ENCODE data around the gene TEX28. TPM values are rescaled to one million over a fixed set of nuclear protein-coding genes. Genes with fewer than 3 reads are reported as not detected.
A peak's percentile ranks its signal among the peaks of the same experiment; 100 is the strongest.

Gene TEX28
- total and polyA plus RNA-seq, 12 donors: 0.07 to 0.18 TPM; not detected in 10

DNA sequence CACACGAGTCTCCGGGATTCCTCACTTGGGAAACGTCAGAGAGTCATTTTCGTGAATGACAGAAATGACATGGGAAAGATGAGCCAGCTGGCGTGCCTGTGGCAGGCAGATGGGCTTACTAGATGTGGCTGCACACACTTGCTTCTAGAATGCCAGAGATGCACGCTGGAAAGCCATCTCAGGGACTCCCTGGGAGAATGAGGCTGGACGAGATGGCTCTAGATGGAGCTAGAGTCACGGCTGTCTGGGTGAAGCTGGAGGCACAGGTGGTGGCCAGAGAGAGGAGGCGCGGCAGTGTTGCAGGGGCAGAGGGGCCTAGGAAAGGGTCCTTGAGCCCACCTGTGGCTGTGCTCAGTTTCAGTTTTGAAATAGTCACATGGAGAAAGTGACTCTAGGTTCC, 26.7 kb upstream of the TEX28 start:
- Histone ChIP-seq H3K4me1 (replicated peaks in 1 of 2) (no peaks in the 10 kb centered on the region), H3K9me3 (replicated peaks in 1 of 3) (no peaks in the 10 kb centered on the region), H3K27me3 (peaks cover 28% of the 10 kb centered on the region), H3K36me3 (replicated peaks in 1 of 2) (no peaks in the 10 kb centered on the region), H3K4me3 (no peak overlapping the region), H3K27ac (no peak overlapping the region)
- 57 to 65% (median 61%) methylated on average over 6 to 10 of the region's 10 CpGs for WGBS, 4 donors
- TF ChIP-seq, protein P1, sequence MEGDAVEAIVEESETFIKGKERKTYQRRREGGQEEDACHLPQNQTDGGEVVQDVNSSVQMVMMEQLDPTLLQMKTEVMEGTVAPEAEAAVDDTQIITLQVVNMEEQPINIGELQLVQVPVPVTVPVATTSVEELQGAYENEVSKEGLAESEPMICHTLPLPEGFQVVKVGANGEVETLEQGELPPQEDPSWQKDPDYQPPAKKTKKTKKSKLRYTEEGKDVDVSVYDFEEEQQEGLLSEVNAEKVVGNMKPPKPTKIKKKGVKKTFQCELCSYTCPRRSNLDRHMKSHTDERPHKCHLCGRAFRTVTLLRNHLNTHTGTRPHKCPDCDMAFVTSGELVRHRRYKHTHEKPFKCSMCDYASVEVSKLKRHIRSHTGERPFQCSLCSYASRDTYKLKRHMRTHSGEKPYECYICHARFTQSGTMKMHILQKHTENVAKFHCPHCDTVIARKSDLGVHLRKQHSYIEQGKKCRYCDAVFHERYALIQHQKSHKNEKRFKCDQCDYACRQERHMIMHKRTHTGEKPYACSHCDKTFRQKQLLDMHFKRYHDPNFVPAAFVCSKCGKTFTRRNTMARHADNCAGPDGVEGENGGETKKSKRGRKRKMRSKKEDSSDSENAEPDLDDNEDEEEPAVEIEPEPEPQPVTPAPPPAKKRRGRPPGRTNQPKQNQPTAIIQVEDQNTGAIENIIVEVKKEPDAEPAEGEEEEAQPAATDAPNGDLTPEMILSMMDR (IDR thresholded peaks at IDR 0.05): peak in 2 of 6 experiments; percentile 10 to 20
- TF ChIP-seq POLR2A (IDR thresholded peaks at IDR 0.05): no peak
- peak in 3 of 7 donors; percentile 17 to 39 (median 37) for DNase-seq
- intact Hi-C loops (cut with DNase I): no loop called here

DNA sequence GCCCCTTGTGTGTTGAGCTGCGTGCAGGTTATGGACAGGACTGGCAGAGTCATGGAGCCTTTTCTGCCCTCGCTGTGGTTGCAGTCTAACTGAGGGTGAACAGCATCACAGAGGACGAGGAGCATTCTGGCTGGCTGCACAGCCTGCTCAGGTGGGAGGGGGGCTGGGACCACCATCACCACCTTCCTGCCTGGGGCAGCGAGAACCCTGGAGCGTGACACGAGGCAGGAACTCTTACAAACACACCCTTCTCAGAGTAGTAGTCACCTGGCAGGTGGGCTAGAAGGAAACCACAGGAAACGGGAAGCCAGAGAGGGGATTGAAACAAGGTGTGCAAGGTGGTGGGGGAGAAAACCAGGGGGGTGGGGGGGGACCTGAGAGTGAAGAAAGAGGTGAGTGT, 26.2 kb upstream of the TEX28 start:
- intact Hi-C loops (cut with DNase I): no loop called here
- H3K27ac ChIP-seq: no peak overlapping the region
- H3K4me1 ChIP-seq (replicated peaks in 1 of 2): no peaks in the 10 kb centered on the region
- 50 to 82% (median 75%) methylated on average over 1 to 7 of the region's 7 CpGs for WGBS, 4 donors
- H3K36me3 ChIP-seq (replicated peaks in 1 of 2): no peaks in the 10 kb centered on the region
- peaks cover 28% of the 10 kb centered on the region for H3K27me3 ChIP-seq
- no peaks in the 10 kb centered on the region for H3K9me3 ChIP-seq (replicated peaks in 1 of 3)
- no peak overlapping the region for H3K4me3 ChIP-seq
- no peak for TF ChIP-seq POLR2A (IDR thresholded peaks at IDR 0.05)
- TF ChIP-seq, protein P1 (IDR thresholded peaks at IDR 0.05): no peak
- DNase-seq: no peak

DNA sequence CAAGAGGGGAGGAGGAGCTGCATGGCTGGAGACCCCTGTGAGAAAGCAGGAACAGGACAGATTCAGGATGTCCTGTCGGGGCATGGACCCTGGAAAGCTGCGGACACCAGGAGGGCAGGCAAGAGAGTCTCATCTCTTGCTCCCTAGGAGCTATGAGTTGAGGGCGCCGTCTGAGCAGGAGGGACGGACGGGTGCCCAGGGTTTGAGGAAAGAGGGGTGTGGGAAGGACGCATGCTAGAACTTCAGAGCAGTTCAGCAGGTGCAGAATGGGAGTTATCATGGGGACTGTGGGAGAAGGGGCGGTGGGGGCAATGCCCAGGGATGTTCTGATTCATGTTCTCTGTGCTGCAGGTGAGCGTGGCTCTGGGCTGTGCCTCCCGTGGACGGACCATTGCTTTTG, 25.5 kb upstream of the TEX28 start:
- H3K4me3 ChIP-seq: no peak overlapping the region
- no peak for DNase-seq
- H3K36me3 ChIP-seq (replicated peaks in 1 of 2): no peaks in the 10 kb centered on the region
- 74 to 87% (median 81%) methylated on average over 3 to 11 of the region's 11 CpGs for WGBS, 4 donors
- intact Hi-C loops (cut with DNase I): no loop called here
- TF ChIP-seq, protein P1 (IDR thresholded peaks at IDR 0.05): no peak
- no peak for TF ChIP-seq POLR2A (IDR thresholded peaks at IDR 0.05)
- no peaks in the 10 kb centered on the region for H3K9me3 ChIP-seq (replicated peaks in 1 of 3)
- peaks cover 28% of the 10 kb centered on the region for H3K27me3 ChIP-seq
- H3K4me1 ChIP-seq (replicated peaks in 1 of 2): no peaks in the 10 kb centered on the region
- no peak overlapping the region for H3K27ac ChIP-seq

DNA sequence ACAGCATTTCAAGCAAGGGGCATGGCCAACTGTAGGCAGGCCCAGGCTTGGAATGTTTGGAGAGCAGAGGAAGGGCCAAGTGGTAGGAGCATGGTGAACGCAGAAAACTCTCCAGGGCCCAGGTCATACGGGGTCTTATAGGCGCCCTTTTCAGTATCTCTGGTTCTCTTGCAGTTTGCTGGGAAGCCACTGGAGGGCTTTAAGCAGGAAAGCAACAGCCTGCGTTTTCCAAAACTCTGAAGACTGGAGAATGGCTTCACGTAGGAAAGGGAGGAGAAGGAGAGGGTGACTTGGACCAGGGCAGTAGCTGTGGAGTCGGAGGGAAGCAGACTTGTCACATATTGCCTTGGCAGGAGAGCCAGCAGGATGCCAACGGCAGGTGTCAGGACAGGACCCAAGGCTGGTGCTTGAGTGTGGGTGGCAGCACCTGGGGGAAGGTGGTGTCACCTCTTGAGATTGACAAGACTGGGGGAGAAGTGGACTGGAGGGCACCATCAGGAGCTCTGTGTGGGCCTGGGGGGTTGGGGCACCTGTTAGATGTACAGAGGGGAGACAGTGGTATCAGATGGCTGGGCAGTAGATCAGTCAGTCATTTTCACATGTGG, 22.6 kb upstream of the TEX28 start:
- intact Hi-C loops (cut with DNase I): no loop called here
- Histone ChIP-seq H3K27ac (no peak overlapping the region), H3K27me3 (peaks cover 22% of the 10 kb centered on the region), H3K4me1 (replicated peaks in 1 of 2) (no peaks in the 10 kb centered on the region), H3K36me3 (replicated peaks in 1 of 2) (no peaks in the 10 kb centered on the region), H3K9me3 (replicated peaks in 1 of 3) (no peaks in the 10 kb centered on the region), H3K4me3 (no peak overlapping the region)
- DNase-seq: peak in 2 of 7 donors; percentile 38 to 39
- 11 to 38% (median 22%) methylated on average over 5 to 7 of the region's 7 CpGs for WGBS, 4 donors
- TF ChIP-seq POLR2A (IDR thresholded peaks at IDR 0.05): no peak
- TF ChIP-seq, protein P1 (IDR thresholded peaks at IDR 0.05): peak; percentile 17 to 51 (median 44)
